GM19324 (cell line): Measurements from ENCODE around the gene EXOSC3.

Source experiments
- ATAC-seq: cut with Tn5 transposase; IDR thresholded peaks from one replicate; pipeline ENCODE4 v1.9.1; 2021; ENCODE audit warnings: mild to moderate bottlenecking, moderate library complexity; ENCODE audit not compliant: unreplicated experiment, low FRiP score

Gene EXOSC3

DNA sequence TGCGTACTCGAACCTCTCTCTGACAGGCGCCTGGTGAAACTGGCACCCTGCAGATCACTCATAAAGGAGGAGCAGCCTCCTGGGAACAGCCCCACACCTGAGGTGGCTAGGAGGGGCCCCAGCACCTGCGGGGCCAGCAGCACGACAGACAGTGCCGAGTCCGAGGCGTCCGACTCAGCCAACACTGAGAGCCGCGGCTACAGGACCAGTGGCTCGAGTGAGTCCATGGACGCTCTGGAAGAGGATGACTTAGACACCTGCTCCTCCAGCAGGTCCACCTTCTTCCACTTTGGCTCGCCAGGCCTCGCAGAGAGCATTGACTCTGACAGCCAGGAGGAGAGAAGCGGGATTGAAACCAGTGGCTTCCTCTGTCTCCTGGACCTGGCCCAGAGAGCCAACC lies 44.7 kb downstream of the EXOSC3 start:
- ATAC-seq: no peak

DNA sequence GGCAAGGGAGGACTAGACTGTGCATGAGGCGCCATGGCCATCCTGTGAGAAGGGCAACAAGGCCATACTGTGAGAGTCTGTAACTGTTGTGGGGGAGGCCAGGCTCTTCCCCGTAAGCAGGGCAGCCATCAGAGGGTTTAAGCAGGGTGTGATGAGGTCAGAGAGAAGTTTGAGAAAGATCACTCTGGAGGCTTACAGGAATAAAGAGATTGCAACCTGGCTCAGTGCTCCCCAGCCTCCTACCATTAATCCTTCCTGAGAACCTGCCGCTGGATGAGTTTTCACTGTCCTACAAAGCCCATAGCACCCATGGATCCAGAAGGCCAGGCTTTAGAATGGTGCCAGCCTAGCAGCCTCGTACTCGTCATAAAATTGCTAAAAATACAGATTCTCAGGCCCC lies 45.6 kb downstream of the EXOSC3 start:
- ATAC-seq: no peak

DNA sequence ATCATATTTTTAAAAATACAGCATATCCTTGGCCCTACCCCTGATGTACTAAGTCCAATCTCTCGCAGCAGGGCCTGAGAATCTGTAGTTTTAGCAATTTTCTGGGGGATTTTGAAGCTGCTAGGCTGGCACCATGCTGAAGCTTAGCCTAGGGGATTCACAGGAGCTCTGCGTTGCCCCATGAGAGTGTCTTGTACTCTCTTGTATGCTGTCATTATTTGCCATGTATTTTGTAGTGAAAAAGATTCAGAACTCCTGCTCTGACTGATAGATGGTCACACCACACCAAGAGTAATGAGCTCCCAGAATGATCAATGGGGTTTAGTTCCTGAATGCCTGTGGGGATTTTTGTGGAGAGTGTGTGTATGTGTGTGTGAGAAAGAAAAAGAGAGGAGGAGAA lies 51.9 kb downstream of the EXOSC3 start:
- no peak for ATAC-seq

DNA sequence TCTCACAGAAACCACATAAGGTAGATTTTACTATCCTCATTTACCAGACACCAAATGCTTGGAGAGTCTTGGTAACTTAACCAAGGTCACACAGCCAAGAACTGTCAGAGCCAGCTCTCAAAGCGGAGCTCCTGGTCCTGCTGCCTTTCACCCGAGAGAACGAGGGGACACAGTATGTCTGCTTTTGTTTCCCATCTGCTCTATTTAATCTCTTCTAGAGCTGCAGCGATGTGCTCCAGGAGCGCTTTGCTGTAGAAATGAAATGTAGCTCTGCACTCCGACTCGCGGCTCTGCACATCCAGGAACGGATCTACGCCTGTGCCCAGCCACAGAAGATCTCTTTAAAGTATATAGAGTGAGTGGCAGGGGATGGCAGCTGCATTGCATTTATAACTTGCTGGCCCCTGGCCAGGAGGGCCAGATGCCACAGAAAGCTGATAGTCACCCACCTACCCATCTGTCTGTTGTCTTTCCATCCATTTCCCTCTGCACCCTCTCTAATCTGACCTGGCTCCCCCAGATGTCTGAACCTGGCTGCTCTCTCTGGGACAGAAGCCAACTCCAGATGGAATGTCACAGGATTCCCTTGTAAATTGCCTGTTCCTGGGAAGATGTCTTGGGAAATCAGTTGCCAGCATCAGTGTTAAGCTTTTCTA lies 52.6 kb downstream of the EXOSC3 start:
- ATAC-seq: no peak

DNA sequence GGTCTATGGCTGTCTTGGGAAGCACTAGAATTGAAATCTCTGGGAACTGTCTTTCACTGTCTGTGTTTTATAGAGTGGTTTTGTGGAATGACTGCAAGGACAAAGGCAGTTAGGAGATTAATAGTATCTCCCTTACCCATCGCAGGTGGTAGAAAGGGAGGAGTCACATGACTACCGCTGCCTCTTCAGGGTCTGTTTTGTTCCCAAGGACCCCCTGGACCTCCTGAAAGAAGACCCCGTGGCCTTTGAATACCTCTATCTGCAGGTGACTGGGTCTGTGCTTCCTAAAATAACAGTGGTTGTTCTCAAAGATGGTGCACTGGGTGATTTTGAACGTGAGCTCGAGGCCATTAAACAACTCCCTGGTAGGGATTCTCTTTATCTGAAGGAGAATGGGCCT lies 54.0 kb downstream of the EXOSC3 start:
- no peak for ATAC-seq

GRCh38 chr9:37730256-37730655 lies 54.6 kb downstream of the EXOSC3 start:
- ATAC-seq: no peak
